Fibroblast of mammary gland (primary cell): ENCODE measurements around the gene GRM4.
"Not testable (repeated sequence)": the region's sequence is repeated elsewhere in the genome, so short reads cannot be mapped to it uniquely, and the experiment has no call there.

ENCODE experiments used
- DNase-seq: peaks from one replicate; pipeline ENCODE4 v3.0.0-alpha.2; 2010; ENCODE audit warnings: low read depth
- H3K4me3 ChIP-seq: 2 replicates; pipeline ENCODE4 v1.5.1; 2011; ENCODE audit warnings: low read depth, mild to moderate bottlenecking, low read length, moderate library complexity; ENCODE audit not compliant: control insufficient read depth
- CTCF ChIP-seq: conservative IDR thresholded peaks from 2 replicates; pipeline ENCODE4 v1.5.1; 2011; ENCODE audit warnings: low read depth, low read length, inconsistent platforms; ENCODE audit not compliant: control insufficient read depth, insufficient read depth

The GRM4 gene

GRCh38 chr6:34044945-34045595 is 100.8 kb downstream of the GRM4 start:
- DNase-seq, result no peak
- no peak overlapping the region for H3K4me3 ChIP-seq
- TF ChIP-seq CTCF, result no peak

GRCh38 chr6:34043359-34043758 is 102.5 kb downstream of the GRM4 start:
- no peak overlapping the region for H3K4me3 ChIP-seq
- no peak for DNase-seq
- no peak for TF ChIP-seq CTCF

- not testable (repeated sequence) for DNase-seq
These were observed 103.9 kb downstream of the GRM4 start for GRCh38 chr6:34041998-34042397.

GRCh38 chr6:34041385-34041784 is 104.5 kb downstream of the GRM4 start:
- DNase-seq, result no peak
- no peak overlapping the region for H3K4me3 ChIP-seq
- TF ChIP-seq CTCF, result no peak

More at GRCh38 chr6:34041998-34042397, 103.9 kb downstream of the GRM4 start:
- not testable (repeated sequence) for H3K4me3 ChIP-seq

- no peak for DNase-seq
- TF ChIP-seq CTCF, result no peak
- H3K4me3 ChIP-seq, result no peak overlapping the region
These were observed 105.9 kb downstream of the GRM4 start for GRCh38 chr6:34039943-34040342.

GRCh38 chr6:34037151-34037550 is 108.7 kb downstream of the GRM4 start:
- DNase-seq, result no peak
- no peak for TF ChIP-seq CTCF
- no peak overlapping the region for H3K4me3 ChIP-seq

- no peak overlapping the region for H3K4me3 ChIP-seq
- no peak for DNase-seq
- no peak for TF ChIP-seq CTCF
These were observed 109.4 kb downstream of the GRM4 start for GRCh38 chr6:34036357-34037069.
